Colon (tissue), 2 donors: ENCODE measurements around the gene COG2.

Experiments used
- FAIRE-seq: peaks from 2 replicates; lab custom pipeline; 2012; peaks lifted over from hg19 to GRCh38; lab: Jason Lieb, UNC
- donor health status: control.
- donor health status: control.

Gene COG2

DNA sequence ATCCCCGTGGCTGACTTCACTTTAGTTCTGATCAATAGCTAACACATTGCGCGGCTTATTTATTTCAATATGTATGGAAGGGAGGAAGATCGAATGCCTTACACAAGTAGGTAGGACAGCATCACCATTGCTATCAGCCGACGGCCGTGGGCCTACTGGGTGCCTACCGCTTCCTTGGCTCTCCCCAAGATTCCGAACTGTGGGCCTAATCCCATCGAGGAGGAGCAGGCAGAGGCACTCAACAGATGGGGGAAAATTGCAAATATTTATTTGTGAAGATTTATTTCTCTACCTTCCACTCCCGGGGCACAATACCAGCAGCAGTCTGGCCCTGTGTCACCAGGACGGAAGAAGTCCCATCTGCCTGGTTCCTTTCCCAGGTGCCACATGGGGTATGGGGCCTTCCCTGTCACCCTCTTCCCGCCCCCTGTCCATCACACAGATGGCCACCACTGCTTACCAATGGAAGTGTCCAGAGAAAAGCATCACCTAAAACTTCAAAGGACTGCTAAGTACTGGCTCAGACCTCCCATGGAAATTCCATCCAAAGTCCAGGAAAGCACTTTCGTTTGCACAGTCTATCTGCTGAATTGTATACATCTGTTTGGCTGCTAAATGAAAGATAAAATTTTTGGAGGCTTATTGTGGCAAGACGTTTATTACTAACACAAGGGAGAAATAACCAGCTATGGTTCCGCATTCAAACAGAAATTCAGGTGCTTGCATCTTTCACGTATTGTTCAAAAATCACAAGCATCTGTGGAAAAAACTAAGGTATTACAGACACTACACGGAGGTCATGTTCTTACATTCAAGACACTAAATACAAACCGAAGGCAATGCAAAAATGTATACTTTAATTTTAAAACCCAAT, 59.9 kb downstream of the COG2 start:
- no peak for FAIRE-seq

DNA sequence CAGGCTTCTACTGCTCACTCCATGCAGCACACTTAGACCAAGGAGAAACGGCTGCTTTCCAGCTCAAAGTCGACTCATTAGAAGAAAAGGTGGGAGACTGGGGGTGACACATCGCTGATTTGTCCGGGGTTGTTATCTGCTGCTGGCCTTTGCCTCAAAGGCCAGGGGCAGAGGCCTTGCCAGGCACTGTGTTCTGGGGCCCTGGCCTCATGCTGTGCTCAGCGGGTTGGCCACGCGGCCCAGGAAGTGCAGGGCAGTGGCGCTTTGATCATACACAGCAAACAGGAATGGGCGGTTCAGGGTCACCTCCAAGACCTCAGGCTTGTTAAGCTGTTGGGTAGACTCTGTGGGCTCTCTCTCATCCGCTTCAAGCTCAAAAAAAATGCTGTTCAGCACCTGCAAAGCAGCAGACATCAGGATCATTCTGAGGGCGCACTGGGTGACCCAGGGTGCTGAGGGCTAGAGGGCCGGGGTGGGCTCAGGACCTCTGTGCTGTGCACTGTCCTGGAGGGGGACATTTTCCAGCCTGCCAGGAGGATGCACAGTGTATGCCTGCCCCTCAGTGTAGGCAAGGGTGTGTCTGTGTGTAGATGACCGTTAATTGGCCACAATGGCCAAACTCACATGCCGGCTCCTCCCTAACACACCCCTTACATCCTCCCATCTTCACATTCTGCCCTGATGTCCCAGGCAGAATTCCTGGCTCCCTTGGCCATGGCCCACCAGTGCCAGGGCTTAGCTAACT, 60.8 kb downstream of the COG2 start:
- no peak for FAIRE-seq

DNA sequence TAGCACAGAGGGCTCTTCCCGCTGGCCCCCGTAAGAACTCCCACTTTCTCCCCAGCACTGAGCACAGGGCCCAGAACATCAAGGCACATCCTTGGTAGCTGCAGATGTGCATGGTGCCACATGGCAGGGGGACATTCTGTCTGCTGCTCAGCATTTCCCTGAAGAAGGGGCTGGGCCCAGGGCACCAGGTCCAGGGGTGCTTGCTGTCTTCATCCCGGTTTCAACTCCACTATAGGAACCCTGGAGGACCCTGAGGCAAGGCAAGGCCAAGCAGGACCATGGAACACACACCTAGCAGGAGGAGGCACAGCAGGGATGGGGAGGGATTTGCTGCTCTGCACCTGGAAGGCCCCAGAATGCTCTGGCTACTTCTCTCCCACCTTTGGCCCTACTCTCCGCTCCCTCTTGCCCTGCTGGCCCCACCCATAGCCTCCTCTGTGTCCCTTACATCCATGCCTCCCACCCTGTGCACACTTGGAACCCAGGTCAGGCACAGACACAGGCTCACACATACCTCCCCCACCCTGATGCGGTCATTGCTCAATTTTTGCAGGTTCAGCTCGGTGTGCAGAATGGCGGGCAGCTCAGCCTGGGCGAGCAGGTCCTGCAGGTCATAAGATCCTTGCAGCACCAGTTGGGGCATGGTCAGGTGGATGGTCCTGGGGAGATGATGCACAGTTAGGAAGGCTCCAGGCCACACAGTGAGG, 61.6 kb downstream of the COG2 start:
- FAIRE-seq = no peak

DNA sequence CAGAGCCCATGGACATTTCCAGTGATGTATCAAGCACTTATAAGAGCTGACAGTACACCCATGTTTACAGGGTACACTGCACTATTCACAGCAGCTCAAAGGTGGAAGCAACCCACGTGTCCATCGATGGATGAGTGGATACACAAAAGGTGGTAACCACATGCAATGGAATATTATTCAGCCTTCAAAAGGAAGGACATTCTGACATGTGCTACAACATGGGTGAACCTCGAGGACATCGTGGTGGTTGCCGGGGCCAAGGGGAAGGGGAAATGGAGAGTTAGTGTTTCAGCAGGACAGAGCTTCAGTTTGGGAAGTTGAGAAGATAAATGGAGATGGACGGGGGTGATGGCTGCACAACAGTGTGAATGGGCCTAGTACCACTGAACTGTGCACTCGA, 62.5 kb downstream of the COG2 start:
- no peak for FAIRE-seq

DNA sequence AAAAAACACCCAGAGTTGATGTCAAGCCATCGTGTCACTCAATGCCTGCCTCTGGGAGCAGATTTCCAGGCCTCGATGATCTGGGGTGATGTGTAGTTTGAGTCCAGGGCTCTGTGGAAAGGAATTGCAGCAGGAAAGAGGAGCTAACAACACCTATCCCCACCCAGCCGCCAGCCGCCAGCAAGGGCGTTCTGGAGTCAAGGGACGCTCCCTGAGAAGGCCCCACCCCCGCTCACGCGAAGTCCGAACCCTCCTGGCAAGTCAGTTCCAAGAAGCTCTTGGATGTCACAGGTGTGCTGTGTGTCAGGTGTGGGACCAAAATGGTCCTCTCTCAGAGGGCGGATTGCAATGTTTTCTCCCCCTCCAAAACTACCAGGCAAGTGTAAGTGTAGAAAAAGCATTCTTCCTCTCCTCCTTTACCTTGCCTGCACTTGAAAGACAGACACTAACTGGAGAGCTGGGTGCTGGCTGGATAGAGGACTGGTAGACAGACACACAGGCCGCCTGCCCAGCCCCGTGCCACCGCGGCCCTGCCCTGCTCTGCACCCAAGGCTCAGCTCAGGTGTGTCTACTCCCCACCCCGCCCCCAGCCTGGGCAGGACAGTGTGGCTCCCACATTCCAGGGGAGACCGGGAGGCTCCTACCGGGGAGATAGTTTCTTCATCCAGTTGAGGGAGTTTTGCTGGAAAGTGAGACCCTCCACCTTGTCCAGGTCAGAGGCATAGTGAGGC, 63.2 kb downstream of the COG2 start:
- no peak for FAIRE-seq

DNA sequence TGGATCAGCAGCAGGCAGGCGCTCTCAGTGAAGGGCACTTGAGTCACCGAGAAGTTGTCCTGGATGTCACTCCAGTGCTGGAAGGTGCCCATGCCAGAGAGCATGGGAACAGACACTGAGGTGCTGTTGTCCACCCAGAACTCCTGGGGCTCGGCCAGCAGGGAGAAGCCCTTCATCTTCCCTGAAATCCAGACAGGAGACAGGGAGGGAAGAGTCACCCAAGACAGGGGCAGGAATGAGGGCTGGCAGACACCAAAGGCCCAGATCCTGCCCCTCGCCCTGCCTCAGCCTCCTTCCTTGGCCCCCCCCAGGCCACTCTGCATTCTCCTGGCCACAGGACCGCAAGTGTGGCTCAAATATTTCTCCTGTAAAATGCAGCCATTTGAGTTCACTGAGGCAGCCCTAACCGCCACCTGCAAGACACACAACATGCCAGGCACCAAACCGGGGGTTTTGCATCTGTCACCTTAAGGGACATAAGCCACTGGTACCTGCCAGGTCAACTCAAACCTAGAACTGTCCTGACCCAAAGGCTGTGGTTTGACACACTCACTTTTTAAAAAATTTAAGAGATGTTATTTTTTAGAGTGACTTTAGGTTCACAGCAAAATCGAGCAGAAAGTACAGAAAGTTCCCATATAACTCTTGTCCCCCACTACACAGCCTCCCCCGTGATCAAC, 63.9 kb downstream of the COG2 start:
- no peak for FAIRE-seq

DNA sequence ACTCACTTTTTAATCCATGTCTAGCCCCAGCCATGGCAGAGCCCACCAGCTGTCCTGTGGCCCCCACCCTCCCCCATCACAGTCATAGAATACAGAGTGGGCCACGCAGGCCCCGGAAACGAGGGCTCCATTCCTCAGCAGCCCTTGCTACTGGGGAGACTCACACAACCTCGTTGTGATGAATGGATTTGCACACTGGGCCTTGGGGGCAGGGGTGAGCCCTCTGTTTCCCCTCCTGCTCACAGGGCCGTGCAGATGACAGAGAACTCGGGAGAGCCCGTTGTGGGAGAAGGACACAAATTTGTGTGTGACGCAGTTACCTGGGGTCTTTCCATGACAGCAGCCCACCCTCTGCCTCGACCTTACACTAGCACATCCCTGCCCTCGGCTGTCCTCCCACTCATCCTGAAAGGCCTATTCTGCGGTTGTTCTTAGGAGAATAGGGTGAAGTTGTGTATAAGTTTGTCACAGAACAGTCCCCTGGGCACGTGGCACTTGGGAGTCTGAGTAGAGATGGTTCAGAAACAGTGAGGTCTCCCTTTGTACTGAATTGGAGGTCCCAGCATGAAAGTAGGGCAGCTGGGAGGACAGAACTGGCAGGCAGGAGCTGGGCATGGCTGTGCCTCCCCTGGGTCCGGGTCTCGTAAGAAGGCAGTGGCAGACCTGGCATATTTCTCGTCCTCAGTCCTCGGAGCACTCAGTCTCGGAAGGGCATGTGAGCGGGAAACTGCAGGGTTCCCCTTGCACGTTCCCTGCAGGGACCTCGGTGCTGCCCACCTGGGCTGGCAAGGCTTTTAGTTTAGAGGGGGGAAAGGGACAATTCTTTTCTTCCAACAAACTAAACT, 64.8 kb downstream of the COG2 start:
- no peak for FAIRE-seq

DNA sequence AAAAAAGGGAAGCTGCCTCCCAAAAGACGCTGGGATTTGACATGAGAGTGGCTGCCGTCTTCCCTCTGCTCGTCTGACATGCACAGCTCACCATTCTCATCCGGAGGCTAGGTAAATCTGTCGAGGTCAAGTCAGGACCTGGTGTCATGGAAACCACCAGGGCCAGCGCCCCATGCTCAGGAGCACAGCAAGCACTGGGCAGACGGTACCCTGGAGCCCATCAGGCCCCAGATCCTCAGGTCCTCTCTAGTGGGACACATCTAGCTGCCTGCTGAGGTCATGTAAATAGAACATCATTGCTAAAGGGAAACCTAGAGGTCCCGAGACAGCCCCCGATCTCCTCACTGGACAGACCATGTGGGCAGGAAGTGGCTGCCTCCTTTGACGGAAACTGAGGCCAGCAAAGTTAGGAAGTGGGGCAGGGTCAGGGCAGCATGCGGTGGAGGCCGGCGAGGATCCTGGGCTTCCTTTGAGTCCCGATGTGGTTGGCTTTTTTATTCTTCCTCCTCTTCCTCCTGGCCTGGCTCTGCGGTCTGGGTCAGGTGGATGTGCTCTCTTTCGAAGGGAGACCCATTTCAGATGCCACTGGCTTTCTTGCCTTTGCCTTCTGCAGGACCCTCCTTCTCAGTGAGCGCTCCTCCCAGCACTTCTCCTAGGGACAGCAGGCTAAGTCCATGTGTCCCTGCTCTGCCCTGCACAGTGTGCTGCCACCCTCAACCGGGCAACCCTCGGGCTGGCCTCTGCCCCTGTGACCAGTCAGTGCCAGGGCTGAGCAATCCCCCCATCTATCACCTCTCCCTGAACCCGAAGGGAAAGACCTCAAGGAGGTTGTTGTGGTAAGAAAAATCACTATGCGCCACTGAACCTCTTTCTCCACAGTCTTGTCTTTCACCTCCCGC, 65.7 kb downstream of the COG2 start:
- no peak for FAIRE-seq

DNA sequence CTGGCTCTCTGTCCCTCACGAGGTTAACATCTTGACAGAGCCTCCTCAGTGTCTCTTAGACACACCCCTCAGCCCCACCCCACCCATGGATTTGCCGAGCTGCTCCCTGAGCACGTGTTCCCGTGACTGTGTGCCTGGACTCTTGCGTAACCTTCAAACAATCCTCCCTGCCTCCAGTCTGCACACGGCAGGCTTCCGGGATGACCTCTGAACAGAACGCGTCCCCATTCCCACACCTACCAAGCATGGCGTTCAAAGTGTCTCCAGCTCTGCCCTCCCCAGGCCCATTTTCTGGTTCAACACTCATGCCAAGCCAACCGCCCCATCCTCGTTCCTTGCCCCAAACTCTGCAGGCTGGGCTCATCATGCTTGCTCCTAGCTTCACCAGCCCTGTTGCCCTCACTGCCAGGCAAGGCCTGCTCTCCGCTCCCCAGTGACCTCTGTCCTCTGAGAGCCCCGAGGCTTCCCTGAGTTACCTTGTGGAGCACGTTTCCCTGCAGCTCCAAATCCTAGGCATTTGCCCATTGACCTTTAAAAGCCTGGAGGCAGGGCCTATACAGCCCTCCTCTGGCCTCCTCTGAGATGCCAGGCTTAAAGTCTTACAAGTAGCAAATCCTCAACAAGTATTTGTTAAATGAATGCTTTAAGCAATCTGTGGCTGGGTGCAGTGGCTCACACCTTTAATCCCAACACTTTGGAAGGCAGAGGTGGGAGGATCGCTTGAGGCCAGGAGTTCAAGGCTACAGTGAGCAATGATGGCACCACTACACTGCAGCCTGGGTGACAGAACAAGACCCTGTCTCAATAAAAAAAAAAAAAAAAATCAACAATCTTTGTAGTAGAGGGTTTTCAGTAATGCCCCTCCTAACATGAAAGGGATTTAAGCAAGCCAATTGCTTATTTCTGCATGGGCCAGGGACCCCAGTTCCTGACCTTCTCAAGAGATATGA, 66.6 kb downstream of the COG2 start:
- no peak for FAIRE-seq

DNA sequence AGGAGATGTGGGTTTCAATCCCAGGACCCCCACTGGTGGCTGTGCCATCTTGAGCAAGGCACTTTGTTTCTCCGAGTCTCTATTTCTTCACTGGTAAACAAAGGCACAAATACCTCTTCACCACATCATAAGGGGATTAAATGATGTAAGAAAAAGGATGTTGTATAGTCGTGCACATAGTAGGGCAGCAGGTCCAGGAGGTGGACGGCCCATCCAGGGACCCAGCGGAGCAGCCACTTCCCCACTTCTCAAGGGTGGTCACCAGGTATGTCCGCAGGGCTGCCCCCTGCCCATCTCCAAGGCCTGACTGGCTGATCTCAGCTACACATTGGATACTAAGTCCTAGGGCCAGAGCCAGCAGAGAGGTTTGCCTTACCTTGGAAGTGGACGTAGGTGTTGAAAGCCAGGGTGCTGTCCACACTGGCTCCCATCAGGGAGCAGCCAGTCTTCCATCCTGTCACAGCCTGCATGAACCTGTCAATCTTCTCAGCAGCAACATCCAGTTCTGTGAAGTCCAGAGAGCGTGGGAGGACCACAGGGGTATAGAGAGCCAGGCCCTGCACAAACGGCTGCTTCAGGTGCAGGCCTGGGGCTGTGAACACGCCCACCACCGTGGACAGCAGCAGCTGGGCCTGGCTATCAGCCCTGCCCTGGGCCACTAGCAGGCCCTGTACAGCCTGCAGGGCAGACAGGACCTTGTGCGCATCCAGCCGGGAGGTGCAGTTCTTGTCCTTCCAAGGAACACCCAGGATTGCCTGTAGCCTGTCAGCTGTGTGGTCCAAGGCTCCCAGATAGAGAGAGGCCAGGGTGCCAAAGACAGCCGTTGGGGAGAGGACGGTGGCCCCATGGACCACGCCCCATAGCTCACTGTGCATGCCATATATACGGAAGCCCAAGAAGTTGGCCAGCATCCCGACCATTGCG, 67.6 kb downstream of the COG2 start:
- FAIRE-seq = no peak

DNA sequence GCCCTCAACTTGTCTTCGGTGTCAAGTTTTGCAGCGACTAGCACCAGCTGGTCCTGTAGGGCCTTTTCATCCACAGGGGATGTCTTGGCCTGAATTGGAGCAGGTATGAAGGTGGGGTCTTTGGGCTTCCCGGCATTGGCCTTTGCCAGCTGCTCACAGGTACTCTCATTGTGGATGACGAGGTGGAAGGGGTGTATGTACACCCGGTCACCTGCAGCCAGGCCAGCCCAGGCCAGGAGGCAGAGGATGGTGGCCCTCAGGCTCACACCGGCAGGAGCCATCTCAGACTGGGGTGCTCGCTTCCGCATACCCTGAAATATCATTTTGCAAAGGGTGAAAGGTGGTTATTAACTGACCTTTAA, 68.2 kb downstream of the COG2 start:
- FAIRE-seq = no peak

DNA sequence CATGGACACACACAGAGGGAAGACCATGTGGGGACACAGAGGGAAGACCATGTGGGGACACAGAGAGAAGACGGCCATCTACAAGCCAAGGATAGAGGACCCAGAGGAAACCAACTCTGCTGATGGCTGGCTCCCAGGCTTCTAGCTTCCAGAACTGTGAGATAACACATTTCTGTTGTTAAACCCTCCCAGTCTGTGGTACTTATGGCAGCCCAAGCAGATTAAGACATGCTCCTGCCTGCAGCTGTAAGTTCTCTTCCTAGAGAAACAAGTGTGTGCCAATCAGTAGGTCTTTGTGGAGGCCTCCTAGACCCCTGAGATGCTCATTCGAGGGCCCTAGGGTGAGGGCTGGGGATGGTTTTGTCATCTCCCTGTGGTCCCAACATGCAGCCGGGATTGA, 69.0 kb downstream of the COG2 start:
- FAIRE-seq = no peak

DNA sequence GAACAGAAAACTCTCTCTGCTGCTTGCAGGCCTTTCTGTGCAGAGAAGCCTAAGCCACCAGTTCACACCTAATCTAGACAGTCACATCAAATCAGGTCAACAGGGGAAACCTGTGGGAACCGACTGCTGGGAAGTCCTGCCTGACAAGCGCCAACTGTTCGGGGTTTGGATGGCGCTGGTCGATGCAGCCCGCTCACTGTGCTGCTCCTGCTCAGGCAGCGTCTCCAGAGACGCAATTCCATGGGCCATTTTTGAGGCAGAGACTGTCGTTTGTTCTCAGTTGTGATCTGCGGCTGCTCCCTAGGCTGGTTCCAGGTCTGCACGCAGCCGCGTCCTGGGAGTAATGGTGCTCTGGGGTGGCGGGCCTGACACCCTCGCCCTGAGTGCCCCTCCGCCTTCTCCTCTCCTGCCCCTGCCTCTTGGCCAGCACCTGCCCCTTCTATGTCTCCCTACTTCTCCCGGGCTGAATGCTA, 70.2 kb downstream of the COG2 start:
- no peak for FAIRE-seq

DNA sequence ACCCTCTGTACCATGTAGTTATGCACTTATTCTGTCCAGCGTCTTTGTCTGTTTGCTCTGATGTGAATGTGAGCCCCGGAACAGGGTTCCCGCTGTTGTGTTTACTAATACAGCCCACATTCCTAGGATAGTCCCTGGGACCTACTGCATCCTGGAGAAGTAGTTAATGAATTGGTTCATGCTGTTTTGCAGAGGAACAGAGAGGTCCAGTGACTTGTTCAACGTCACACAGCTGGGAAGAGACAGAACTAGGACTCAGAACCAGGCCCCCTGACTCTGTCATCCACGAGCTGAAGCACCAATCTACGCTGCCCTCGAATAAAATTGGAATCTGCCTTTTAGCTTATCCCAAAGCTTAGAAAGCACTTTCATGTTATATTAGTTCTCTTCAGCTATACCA, 70.9 kb downstream of the COG2 start:
- FAIRE-seq = no peak

DNA sequence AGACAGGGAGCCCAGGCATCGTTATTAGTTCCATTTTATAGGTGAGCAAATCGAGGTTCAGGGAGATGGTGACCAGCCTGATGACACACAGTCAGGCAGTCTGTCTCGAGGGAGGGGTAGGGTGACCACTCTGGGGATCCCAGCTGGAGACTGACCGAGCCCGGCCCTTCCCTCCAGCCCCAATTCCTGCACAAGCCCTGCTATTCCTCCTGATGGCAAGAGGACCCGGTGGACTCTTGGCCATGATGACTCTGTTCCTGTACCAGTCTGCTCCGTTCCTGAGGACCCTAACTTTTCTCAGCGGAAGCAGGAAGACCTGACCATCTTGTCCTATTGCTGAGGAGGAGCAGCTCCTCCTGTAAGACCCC, 71.2 kb downstream of the COG2 start:
- no peak for FAIRE-seq

DNA sequence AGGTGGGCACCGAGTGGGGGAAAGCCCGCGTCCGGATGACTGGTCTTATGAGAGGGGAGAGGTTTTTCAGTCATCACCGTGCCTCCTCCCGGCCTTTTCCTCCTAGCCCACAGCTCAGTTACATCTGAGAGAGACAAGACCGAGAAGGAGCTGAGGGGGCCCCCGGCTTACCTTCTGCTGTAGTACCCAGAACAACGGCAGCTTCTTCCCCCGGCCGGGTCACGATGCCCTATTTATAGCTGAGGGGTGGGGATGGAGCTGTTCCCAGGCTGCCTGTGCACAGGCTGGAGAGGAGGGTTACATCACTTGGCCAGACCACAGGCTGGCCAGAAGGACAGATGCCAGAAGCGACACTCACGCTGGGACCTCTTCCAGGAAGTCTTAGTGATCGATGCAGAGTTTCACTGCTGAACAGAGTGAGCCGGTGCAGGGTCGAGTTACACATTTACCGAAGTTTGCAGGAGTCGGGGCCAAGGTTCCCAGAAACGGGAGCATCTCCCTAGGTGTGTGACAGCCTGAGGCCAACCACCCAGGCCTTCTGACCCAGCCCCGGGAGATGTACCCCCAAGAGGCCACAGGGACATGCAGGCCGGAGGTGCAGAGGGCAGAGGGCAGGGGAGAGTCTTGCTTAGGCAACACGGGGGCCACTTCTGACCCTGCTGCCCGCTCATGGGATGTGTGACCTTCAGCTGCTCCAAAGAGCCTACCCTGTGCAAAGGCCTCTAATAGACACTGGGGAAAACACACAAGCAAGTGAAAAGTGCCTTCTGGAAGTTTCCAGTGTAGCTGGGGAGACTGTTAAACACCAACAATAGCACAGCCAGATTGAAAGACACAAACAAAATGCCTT, 71.9 kb downstream of the COG2 start, which contains the start of gene AGT:
AGT (minus strand) TSS at position 208 of the 850 bp plus-strand sequence. CDS start 3,299 bp downstream, outside the sequence.
- no peak for FAIRE-seq
